Memory B cell (primary cell): ENCODE results near the gene CPNE2.
A peak's percentile ranks its signal among the peaks of the same experiment; 100 is the strongest.

Experiments used
- ATAC-seq: fragments of 150-1000 bp; cut with Tn5 transposase; 2 replicates; pipeline ENCODE4 v1.10.0; 2021; ENCODE audit warnings: low read depth, mild to moderate bottlenecking, moderate library complexity
- DNase-seq, 2 donors: peaks; one replicate each; pipeline ENCODE4 v3.0.0; 2022; ENCODE audit warnings: low spot score in 2 of 2
- H3K27ac Mint-ChIP-seq: one replicate; pipeline ENCODE4 v1.8.0; 2022; ENCODE audit warnings: mild to moderate bottlenecking, moderate library complexity, mixed read lengths
- H3K27me3 Mint-ChIP-seq: one replicate; pipeline ENCODE4 v1.8.0; 2022; ENCODE audit warnings: mixed read lengths
- H3K36me3 Mint-ChIP-seq: one replicate; pipeline ENCODE4 v1.8.0; 2022; ENCODE audit warnings: mild to moderate bottlenecking, mixed read lengths
- H3K4me1 Mint-ChIP-seq: one replicate; pipeline ENCODE4 v1.8.0; 2022; ENCODE audit warnings: mixed read lengths
- H3K4me3 Mint-ChIP-seq: one replicate; pipeline ENCODE4 v1.8.0; 2022; ENCODE audit warnings: mild to moderate bottlenecking, moderate library complexity, mixed read lengths
- H3K9me3 Mint-ChIP-seq: one replicate; pipeline ENCODE4 v1.8.0; 2022; ENCODE audit warnings: mixed read lengths

Gene CPNE2

GRCh38 chr16:57145046-57146021 is 53.0 kb downstream of the CPNE2 start:
- Mint-ChIP-seq H3K9me3 (no peaks in the 10 kb centered on the region), H3K4me1 (peaks cover 24% of the 10 kb centered on the region), H3K4me3 (no peak overlapping the region), H3K36me3 (no peaks in the 10 kb centered on the region), H3K27me3 (no peaks in the 10 kb centered on the region), H3K27ac (peak overlapping the region; percentile 69)
- no peak for ATAC-seq
- no peak for DNase-seq

- H3K9me3 Mint-ChIP-seq, result no peaks in the 10 kb centered on the region
- H3K27ac Mint-ChIP-seq, result no peak overlapping the region
- H3K36me3 Mint-ChIP-seq, result no peaks in the 10 kb centered on the region
- H3K27me3 Mint-ChIP-seq, result no peaks in the 10 kb centered on the region
- ATAC-seq, result no peak
- no peak for DNase-seq
- peaks cover 24% of the 10 kb centered on the region for H3K4me1 Mint-ChIP-seq
- H3K4me3 Mint-ChIP-seq, result no peak overlapping the region
These were observed 53.8 kb downstream of the CPNE2 start for GRCh38 chr16:57146040-57146647.

GRCh38 chr16:57146735-57147134 is 54.4 kb downstream of the CPNE2 start:
- H3K36me3 Mint-ChIP-seq, result peaks cover 1% of the 10 kb centered on the region
- peaks cover 20% of the 10 kb centered on the region for H3K4me1 Mint-ChIP-seq
- H3K4me3 Mint-ChIP-seq, result no peak overlapping the region
- H3K9me3 Mint-ChIP-seq, result no peaks in the 10 kb centered on the region
- H3K27me3 Mint-ChIP-seq, result no peaks in the 10 kb centered on the region
- DNase-seq (no peak), ATAC-seq (no peak)
- no peak overlapping the region for H3K27ac Mint-ChIP-seq

- no peaks in the 10 kb centered on the region for H3K9me3 Mint-ChIP-seq
- H3K4me1 Mint-ChIP-seq, result peaks cover 11% of the 10 kb centered on the region
- no peak overlapping the region for H3K27ac Mint-ChIP-seq
- peaks cover 7% of the 10 kb centered on the region for H3K36me3 Mint-ChIP-seq
- H3K27me3 Mint-ChIP-seq, result no peaks in the 10 kb centered on the region
- ATAC-seq (no peak), DNase-seq (no peak)
- no peak overlapping the region for H3K4me3 Mint-ChIP-seq
These were observed 55.2 kb downstream of the CPNE2 start for GRCh38 chr16:57147381-57148221.

- Mint-ChIP-seq H3K4me3 (no peak overlapping the region), H3K27me3 (no peaks in the 10 kb centered on the region), H3K4me1 (peaks cover 11% of the 10 kb centered on the region), H3K36me3 (peaks cover 12% of the 10 kb centered on the region), H3K9me3 (no peaks in the 10 kb centered on the region), H3K27ac (no peak overlapping the region)
- no peak for ATAC-seq
- DNase-seq, result no peak
These were observed 56.1 kb downstream of the CPNE2 start for GRCh38 chr16:57148481-57148880.

GRCh38 chr16:57149391-57149790 is 57.0 kb downstream of the CPNE2 start:
- Mint-ChIP-seq H3K4me1 (peaks cover 11% of the 10 kb centered on the region), H3K27ac (no peak overlapping the region)

GRCh38 chr16:57150682-57151330 is 58.4 kb downstream of the CPNE2 start:
- Mint-ChIP-seq H3K27ac (no peak overlapping the region), H3K9me3 (no peaks in the 10 kb centered on the region)
- ATAC-seq, result no peak

More at GRCh38 chr16:57149391-57149790, 57.0 kb downstream of the CPNE2 start:
- no peak overlapping the region for H3K4me3 Mint-ChIP-seq
- H3K9me3 Mint-ChIP-seq, result no peaks in the 10 kb centered on the region
- H3K27me3 Mint-ChIP-seq, result no peaks in the 10 kb centered on the region
- DNase-seq (no peak), ATAC-seq (no peak)
- H3K36me3 Mint-ChIP-seq, result peaks cover 21% of the 10 kb centered on the region

GRCh38 chr16:57151369-57151768 is 59.0 kb downstream of the CPNE2 start:
- Mint-ChIP-seq H3K4me3 (no peak overlapping the region), H3K27me3 (no peaks in the 10 kb centered on the region), H3K27ac (no peak overlapping the region), H3K36me3 (peaks cover 28% of the 10 kb centered on the region), H3K4me1 (peaks cover 8% of the 10 kb centered on the region), H3K9me3 (no peaks in the 10 kb centered on the region)
- ATAC-seq (no peak), DNase-seq (no peak)

More at GRCh38 chr16:57150682-57151330, 58.4 kb downstream of the CPNE2 start:
- Mint-ChIP-seq H3K4me1 (peaks cover 8% of the 10 kb centered on the region), H3K36me3 (peaks cover 25% of the 10 kb centered on the region), H3K27me3 (no peaks in the 10 kb centered on the region), H3K4me3 (no peak overlapping the region)
- no peak for DNase-seq

GRCh38 chr16:57152096-57153093 is 60.0 kb downstream of the CPNE2 start:
- ATAC-seq, result no peak
- no peak overlapping the region for H3K27ac Mint-ChIP-seq
- peaks cover 6% of the 10 kb centered on the region for H3K4me1 Mint-ChIP-seq
- H3K4me3 Mint-ChIP-seq, result no peak overlapping the region
- H3K27me3 Mint-ChIP-seq, result no peaks in the 10 kb centered on the region
- no peaks in the 10 kb centered on the region for H3K9me3 Mint-ChIP-seq
- H3K36me3 Mint-ChIP-seq, result peaks cover 35% of the 10 kb centered on the region
- no peak for DNase-seq

- H3K27me3 Mint-ChIP-seq, result no peaks in the 10 kb centered on the region
- no peak overlapping the region for H3K4me3 Mint-ChIP-seq
- no peaks in the 10 kb centered on the region for H3K9me3 Mint-ChIP-seq
- ATAC-seq, result no peak
- no peak for DNase-seq
- peak overlapping the region; percentile 87 for H3K27ac Mint-ChIP-seq
- peaks cover 39% of the 10 kb centered on the region for H3K36me3 Mint-ChIP-seq
- no peaks in the 10 kb centered on the region for H3K4me1 Mint-ChIP-seq
These were observed 61.5 kb downstream of the CPNE2 start for GRCh38 chr16:57153841-57154240.

GRCh38 chr16:57155702-57156350 is 63.4 kb downstream of the CPNE2 start:
- Mint-ChIP-seq H3K9me3 (no peaks in the 10 kb centered on the region), H3K4me1 (no peaks in the 10 kb centered on the region), H3K4me3 (no peak overlapping the region), H3K36me3 (peaks cover 48% of the 10 kb centered on the region), H3K27ac (no peak overlapping the region), H3K27me3 (no peaks in the 10 kb centered on the region)
- DNase-seq, result no peak
- no peak for ATAC-seq

GRCh38 chr16:57156351-57156703 is 63.9 kb downstream of the CPNE2 start:
- H3K4me3 Mint-ChIP-seq, result no peak overlapping the region
- no peaks in the 10 kb centered on the region for H3K27me3 Mint-ChIP-seq
- peaks cover 48% of the 10 kb centered on the region for H3K36me3 Mint-ChIP-seq
- H3K27ac Mint-ChIP-seq, result no peak overlapping the region
- no peaks in the 10 kb centered on the region for H3K4me1 Mint-ChIP-seq
- DNase-seq (no peak), ATAC-seq (no peak)
- H3K9me3 Mint-ChIP-seq, result no peaks in the 10 kb centered on the region
